Measurements from ENCODE around the gene NIM1K.
"Not testable (repeated sequence)": the region's sequence is repeated elsewhere in the genome, so short reads cannot be mapped to it uniquely, and the experiment has no call there.

Gene NIM1K

DNA sequence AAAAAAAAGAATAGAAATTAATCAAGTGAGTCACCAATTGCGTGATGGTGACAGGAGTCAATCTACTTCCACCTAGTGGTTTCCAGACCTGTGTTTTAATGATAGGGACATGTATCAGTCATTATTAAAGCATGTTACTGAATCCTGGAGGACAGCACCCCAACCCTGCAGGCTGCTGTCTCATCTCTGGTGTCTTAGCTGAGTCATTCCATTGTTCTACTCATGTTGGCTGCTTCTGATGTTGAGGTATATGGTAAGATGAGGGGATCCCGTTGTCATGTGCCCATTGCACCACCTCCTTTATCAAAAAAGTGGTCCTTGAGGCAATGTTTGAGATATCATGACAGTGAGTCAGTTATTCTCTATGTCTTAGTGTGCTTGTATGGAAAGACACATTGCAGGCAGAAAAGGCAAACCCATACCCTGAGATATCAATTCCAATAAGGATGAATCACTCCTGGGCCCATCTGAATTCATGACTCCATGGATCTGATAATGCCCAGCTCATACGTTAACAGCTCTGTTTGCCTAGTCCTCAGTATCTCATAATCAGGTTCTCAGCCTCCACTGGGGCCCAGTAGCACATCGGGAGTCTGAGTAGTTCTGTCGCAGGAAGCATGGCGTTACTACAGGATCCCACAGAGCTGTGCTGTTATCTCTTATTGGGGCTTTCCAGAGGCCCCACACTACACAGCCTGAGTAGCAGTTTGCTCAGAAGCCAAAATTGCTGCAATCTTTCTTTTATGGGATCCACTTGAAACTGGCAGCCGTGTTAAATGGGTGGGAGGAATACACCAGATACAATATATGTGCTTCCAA lies 90.0 kb downstream of the NIM1K start:
- peak; percentile 77 for DNase-seq (ENCODE audit: low spot score)

DNA sequence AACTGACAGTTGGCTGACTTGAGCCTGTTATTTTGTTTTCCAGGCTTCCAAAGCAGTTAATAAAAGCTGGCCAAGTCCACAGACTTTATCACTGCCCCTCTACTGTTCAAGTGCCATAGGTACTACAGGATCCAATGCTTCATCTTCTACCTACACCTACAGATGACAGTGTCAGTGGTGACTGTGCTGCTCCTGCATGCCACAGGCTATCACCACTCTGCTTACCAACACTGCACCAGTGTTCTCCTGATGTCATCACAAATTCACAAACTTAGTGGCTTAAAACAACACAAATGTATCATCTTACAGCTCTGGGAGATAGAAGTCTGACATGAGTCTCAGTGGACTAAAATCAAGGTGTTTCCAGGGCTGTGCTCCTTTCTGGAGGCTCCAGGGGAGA lies 94.6 kb downstream of the NIM1K start:
- DNase-seq (ENCODE audit: low spot score) = no peak

DNA sequence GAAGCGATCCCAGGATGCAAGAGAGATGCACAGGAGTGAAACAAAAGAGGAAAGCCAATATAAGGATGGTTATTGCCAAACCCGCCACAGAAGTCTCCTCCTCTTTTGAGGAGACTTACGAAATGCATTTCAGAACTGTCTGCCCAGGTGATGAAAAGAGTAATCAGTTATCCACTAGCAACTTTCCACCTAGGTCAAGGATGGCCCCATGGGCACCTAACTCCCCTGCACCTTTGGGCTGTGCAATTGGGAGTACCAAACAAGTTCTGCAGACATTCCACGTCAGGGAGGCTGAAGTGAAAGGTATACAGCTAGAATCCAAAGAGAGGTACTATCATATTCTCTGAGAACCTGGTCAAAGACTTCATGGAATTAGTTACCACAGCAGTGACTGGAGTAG lies 95.5 kb downstream of the NIM1K start:
- no peak for DNase-seq (ENCODE audit: low spot score)

DNA sequence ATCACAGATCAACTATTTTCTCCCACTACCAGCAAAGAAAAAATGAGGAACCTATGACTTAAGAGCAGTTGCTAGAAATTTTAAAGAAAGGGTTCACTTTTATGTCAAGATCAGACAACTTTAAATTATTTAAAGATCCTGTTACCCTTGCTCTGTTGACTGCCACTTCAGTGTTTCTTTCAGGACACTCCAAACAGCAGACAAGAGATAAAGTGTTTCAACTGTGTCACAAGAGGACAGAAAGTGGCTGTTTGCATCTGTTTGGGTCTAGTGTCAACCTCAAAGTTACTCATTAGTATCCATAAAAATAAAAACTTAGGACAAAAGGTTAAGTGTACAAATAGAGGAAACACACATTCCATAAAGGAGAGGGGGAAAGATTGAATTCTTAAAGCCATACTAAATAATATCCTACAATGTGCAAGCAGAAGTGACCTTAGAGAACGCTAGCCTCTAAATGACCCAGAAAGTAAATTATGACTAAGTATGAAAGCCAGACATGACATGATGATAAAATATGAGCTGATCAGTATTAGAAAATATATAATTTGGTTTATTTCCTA lies 96.3 kb downstream of the NIM1K start:
- no peak for DNase-seq (ENCODE audit: low spot score)

DNA sequence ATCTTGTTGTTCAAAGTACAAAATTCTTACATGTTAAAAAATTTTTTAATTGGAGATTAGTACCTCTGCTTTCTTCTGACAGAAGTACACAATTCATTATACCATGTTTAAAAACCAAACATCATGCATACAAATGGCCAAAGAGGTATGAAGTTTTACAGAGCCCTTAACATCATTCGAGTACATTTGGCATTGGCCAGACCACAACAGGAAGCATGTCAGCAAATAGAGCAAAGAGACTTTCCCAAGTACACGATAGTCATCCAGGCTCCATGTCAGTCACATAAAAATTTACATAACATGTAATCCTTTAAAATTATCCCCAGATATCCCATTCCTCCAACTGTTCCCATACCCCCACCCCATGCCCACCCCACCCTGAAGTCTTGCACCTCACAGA lies 98.7 kb downstream of the NIM1K start:
- DNase-seq (ENCODE audit: low spot score) = no peak

DNA sequence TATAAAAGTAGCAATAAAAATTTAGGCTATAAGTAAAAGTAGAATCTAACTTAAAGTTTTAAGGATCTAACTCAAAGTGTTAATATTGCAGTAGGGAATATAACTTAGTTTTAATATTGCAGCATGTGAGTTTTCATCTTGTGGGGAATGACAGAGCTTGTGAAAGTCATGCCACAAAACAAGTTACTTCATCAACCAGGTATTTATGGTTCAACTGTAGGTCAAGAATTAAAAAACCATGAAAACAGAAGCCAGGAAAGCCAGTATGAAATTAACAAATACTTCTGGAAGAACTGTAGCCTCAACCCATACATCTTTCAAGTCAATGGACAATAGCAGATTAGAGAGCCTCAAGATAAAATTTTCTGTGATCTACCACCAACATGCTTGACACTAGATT lies 102.2 kb downstream of the NIM1K start:
- DNase-seq (ENCODE audit: low spot score) = no peak

DNA sequence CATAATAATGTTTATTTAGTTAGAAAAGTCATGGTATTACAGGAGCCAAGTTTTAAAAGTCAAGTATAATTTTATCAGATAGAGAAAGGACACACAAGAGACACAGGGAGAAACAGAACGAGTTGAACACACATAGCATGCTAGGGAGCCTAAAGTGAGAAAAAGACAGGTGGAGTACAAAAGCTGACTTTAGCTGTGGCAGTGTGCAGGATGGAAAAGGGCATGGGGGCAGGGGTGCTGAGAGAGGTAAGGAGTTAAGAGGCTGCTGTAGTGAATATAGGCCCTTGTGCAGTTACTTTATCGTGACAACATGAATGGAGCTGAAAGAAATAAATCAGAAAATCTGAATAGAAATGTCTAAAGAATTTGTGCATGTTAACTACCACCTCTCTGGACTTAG lies 103.2 kb downstream of the NIM1K start:
- DNase-seq (ENCODE audit: low spot score) = no peak

DNA sequence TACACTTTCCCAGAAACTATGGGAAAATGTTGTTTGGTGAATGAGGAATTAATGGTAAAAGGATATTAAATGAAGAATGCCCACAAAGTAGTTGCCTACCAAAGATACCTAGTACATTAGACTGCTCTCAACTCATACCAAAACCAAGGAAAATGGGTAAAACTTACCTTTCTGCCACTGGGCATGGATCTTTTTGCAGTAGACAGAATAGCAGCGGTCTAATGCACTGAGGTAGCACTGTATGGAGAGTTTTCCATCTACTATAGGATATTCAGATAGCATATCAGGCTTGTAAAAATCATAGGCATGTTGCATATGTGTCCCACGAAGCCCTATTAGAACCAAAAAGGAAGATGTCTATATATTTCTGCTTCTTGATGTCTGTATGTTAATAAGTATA lies 104.8 kb downstream of the NIM1K start:
- no peak for DNase-seq (ENCODE audit: low spot score)

DNA sequence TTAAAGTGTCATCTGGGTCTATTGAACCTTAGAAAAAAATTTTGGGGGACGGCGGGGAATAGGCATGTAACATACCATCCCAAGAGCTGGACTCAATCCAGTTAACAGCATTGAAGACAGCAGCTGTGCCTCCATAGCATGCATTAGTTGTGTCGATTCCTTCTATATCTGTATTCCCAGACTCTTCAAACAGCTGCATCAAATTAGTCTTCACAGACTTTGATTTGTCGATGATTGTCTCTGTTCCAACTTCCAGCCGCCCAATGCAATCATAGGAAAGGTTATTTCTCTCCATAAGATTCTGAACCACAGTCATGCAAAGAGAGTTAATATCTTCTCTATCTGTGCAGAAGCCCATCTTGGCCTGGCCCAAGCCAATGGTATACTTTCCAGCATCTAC lies 106.4 kb downstream of the NIM1K start:
- DNase-seq (ENCODE audit: low spot score) = no peak

DNA sequence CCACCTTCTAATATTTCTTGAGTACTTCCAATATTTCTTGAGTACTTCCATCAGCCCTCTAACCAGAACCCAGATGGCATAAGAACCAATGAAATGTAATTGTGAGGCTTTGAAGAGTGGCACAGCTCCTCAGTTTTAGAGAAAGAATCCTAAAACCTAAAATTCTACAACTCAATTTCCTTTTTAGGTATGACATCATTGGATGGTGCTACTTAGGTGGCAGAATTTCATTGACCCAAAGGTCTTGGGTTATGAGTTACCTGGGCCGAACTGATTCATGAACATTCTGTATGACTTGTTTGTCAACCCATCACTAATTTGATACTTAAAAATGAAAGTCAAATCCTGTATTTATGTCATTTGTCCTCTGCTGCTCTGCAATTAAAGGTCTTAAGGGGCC lies 108.1 kb downstream of the NIM1K start:
- DNase-seq (ENCODE audit: low spot score) = no peak

DNA sequence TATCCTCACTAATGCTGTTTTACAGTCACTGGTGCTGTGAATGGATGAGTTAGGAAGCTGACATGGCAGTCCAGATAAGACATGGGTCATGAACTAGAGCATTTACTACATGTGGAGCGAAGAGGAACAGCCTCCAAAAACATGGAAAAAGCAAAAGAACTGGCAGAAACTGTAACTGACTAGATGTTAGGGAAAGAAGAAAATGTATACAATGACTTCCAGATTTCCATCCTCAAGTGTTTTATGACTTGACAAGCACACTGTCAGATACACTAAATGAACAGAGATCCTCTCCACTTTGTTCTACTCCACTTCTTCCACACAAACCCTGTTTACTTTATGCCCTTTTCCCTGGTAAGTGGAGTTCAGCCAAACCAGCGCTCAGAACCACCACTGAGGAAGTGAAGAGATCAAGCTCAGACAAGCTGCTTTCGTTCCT lies 109.6 kb downstream of the NIM1K start:
- no peak for DNase-seq (ENCODE audit: low spot score)

DNA sequence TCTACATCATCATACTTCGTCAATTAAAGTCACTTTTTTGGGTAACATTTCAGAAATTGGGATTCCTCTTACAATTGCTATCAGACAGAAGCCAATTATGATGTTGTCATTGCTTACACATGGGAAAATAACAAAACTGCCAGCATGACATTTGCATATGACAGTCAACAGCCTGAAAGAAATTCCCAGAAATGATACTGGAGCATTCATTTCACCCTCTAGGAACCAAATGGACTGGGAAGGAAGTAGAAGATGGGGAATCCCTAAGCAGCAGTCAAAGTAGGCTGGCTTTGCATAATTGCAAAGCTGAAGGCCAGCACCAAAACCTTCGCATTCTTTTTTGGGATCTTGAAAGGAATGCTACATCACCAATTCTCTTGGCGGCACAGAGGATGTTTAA lies 110.5 kb downstream of the NIM1K start:
- DNase-seq (ENCODE audit: low spot score) = no peak

DNA sequence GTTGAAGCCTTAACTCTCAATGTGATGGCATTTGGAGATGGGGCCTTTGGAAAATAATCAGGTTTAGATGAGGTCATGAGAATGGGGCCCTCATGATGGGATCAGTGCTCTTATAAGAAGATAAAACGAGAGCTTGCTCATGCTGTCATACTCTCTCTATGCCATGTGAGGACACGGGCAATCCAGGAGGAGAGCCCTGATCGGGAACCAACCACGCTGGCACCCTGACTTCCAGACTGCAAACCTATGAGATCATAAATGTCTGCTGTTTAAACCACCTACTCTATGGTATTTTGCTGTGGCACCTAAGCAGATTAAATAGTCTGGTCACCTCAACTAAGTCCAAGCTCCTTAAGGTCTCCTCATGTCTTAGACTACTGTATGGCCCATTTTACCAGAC lies 111.2 kb downstream of the NIM1K start:
- no peak for DNase-seq (ENCODE audit: low spot score)

DNA sequence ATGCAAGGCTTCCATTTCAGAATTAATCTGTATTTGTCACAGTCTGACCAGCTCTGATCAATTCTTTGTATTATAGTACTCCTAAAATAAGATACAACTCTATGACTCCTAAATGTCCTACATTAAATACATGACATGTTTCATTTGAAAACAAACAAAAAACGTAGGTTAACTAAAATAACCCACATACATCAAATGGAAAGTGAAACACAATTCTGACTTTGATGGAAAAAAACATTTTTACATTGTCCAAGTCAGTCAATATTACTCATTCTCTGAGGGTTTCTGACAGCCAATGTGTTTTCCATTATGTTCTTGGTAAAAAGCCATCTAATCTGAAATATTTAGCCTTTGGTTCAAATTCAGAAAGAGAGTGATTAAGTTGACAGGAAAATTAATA lies 112.5 kb downstream of the NIM1K start:
- DNase-seq (ENCODE audit: low spot score) = peak; percentile 67

DNA sequence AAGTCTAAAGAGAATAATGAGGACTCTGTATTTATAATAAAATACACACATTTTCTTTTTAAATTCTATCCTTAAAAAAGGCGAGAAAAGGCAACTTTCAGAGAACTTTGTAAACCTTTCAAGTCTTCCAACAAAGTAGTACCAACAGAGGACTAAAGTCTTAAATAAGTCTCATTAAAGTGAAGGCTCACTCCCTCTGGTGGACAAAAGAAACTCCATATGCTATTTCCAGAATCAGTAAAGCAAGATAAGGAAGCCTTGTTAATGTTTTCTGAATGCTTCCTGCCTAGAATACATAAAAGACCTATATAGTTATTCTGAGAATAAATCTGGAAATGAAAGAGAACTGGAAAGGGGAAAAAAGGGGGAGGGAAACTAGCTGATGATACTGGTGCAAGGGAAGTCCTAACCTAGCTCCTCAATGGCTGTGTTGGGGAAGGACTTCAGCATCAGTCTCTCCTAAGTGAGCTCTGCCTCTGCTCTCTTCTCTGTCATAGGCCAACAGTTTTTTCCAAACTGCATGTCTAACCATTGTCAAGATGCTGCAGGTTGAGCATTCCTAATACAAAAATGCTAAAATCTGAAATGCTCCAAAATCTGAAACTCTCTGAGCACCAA lies 114.0 kb downstream of the NIM1K start:
- DNase-seq (ENCODE audit: low spot score) = peak; percentile 37

DNA sequence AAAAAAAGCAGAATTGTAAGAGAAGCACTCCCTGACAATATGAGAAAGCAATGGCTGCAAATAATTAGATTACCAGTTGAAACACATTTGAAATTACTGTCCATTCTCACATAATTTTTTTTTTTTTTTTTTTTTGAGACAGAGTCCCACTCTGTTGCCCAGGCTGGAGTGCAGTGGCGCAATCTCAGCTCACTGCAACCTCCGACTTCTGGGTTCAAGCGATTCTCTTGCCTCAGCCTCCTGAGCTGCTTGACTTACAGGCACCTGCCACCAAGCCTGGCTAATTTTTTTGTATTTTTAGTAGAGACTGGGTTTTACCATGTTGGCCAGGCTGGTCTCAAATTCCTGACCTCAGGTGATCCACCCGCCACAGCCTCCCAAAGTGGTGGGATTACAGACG lies 114.9 kb downstream of the NIM1K start:
- not testable (repeated sequence) for DNase-seq (ENCODE audit: low spot score)

DNA sequence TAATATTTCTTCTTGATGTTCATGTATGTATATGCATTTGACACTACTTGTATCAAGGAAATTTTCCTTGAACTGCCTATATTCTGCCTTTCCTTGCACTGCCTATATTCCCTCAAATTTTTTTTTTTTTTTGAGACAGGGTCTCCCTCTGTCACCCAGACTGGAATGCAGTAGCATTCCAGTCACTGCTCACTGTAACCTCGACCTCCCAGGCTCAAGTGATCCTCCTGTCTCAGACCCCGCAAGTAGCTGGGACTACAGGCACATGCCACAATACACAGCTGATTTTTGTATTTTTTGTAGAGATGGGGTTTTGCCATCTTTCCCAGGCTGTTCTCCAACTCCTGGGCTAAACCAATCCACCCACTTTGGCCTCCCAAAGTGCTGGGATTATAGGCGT lies 117.1 kb downstream of the NIM1K start:
- DNase-seq (ENCODE audit: low spot score) = no peak

DNA sequence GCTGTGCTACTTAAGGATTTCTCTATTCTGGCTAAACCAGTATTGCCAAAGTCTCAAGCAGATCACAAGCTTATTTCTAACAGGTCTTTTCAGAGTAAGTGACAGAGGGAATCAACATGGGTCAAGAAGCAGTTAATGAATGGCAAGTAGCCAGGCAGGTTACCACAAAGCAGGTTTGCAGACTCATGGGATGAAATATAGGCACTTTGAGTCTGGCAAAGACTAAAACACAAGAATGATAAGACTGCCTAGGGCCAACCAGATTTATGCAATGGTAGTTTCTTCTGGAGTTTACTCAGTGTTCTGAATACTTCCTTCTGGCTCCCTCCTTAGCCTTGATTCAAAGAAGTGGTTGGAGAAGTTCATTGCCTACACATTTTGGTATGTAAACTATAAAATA lies 117.6 kb downstream of the NIM1K start:
- no peak for DNase-seq (ENCODE audit: low spot score)

DNA sequence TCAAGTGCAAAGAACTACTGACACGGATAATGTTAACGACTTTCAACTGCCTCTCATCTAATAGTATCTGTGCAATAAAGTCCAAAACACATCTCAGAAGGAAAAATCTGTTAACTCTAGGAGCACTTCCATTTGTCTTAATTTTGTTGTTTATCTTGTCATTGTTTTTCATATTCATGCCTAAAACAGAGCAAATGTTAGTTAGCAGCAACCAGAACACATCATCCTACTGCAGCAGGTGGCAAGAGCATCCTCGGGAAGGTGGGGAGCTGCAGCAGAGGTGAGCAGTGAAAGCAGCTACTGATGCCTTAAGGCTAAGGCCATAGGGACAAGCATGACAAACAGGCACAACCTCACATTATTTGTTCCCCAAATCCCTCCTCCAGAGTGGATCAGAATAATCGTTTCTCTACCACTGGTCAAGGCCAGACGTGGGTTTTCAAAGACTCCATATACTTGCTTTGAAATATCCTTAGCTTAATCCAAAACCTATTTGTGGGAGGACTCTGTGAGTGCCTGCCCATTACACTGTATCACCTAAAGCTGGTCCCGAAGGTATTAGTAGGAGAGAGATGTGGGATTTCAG lies 120.1 kb downstream of the NIM1K start:
- no peak for DNase-seq (ENCODE audit: low spot score)

DNA sequence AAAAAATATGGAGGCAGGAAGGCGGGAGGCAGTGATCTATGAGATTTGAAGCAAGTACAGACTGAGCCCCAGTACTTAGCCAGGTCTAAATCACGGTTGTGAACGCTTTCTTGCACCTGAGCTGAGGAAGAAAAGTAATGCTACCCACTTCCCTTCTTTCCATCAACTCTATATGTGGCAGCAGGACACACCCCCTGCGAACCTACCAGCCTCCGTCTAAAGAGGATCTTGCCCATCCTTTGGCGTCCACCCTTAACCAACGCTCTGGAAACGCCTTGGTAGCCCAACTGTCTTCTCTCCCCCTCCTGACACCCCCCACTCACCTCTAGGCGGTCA lies 120.6 kb downstream of the NIM1K start:
- no peak for DNase-seq (ENCODE audit: low spot score)

DNA sequence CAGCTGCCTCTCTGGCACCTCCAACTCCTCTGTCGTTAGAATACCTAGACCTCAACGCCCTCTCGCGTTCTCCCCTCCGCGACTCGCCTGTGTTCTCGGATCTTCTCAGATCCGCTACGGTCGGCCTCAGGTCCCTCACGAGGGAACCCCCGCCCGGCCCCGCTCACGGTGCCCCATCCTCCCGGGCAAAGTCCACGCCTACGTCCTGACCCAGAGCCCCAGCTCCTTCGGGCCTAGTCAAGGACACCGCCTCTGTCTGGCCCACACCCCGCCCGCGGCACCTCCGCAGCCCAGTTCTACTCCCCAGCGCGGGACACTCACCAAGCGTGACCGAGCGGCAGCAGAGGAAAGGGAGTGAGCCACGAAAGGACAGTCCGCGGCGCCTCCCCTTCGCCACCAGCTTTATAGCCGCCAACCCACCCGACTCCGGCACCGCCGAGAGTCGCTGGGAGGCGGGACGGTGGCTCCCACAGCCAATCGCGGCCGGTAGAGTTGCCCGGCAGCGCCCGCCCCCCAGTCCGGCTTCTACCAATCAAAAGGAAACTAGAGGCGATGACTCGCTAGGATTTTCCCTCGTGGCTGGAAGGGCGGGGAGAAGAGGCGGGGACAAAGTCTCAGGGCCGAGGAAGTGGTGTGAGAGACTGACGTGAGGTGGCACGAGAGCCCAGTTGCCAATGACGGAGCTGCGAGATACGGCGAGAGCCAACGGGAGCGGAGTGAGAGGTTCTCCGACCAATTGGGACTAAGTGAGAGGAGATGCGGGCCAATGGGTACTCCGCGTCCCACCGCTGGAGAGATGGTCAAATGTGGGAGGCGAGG lies 121.2 kb downstream of the NIM1K start, which contains the start of gene HMGCS1:
TSS of gene HMGCS1 (minus strand) at position 378 of the 819 bp plus-strand sequence. CDS start 14,447 bp downstream, outside the sequence.
- peak; percentile 100 for DNase-seq (ENCODE audit: low spot score)

DNA sequence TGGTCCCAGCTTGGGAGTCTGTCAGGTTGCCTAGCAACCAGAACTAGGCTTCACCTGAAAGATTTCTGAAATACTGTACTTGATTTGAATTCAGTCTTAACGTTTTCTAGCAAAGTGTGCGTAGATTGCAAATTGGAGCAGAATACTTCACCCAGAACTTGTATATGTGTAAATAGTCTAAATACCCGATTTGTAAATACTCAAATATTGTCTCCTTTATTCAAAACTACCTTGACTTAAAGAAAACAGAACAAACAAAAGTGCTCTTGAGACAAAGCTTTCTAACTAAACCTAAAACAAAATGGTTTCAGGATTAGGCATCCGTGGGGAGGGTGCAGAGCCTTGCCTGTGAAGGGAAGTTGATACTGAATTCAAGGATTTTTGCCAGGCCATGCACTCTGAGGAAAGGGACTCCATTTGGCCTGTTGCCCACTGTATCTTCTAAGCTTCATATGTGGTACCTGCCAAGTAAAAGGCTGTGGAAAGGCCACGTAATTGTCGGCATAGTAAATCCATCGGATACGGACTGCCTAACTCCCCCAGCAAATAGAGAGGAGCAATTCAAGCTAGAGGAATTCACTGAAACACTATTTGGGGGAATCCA lies 121.9 kb downstream of the NIM1K start:
- no peak for DNase-seq (ENCODE audit: low spot score)

All from activated CD4-positive, alpha-beta T cell treated with anti-CD3 and anti-CD28 coated beads, Interleukin-2, Interleukin-4, amounts not matched to agents 100 ng/mL and 50 ng/mL, durations not matched to agents 16 hours and 8 hours (primary cell).